Renal pelvis (tissue), 4 donors: Measurements from ENCODE around the gene TTLL8. TPM values are rescaled to one million over a fixed set of nuclear protein-coding genes. Genes with fewer than 3 reads are reported as not detected.

Experiments
- DNase-seq: peaks from one replicate; pipeline ENCODE4 v3.0.0-alpha.2; 2013
- polyA plus RNA-seq, 3 donors: library from polyadenylated mRNA; unstranded; fragments of 120-200 nt; gene quantifications; one replicate each; pipeline ENCODE4 v1.2.1, GENCODE V29; 2013; ENCODE audit not compliant: insufficient read length in 3 of 3

TTLL8 gene
- polyA plus RNA-seq, 3 donors, result not detected

GRCh38 chr22:50019316-50019715 is 38.8 kb downstream of the TTLL8 start:
- no peak for DNase-seq

- DNase-seq, result no peak
Observed at GRCh38 chr22:50018608-50019285, 39.4 kb downstream of the TTLL8 start.

GRCh38 chr22:50017701-50018224 is 40.3 kb downstream of the TTLL8 start:
- DNase-seq, result no peak

GRCh38 chr22:50016988-50017700 is 41.0 kb downstream of the TTLL8 start:
- DNase-seq, result no peak

- no peak for DNase-seq
Observed at GRCh38 chr22:50016308-50016987, 41.6 kb downstream of the TTLL8 start.

- no peak for DNase-seq
Observed at GRCh38 chr22:50015451-50016307, 42.4 kb downstream of the TTLL8 start.

GRCh38 chr22:50014655-50015401 is 43.3 kb downstream of the TTLL8 start:
- DNase-seq, result no peak

GRCh38 chr22:50014053-50014501 is 44.0 kb downstream of the TTLL8 start:
- DNase-seq, result no peak

GRCh38 chr22:50012211-50013181 is 45.6 kb downstream of the TTLL8 start, which contains the start of gene IL17REL:
Gene IL17REL (minus strand): TSS chr22:50012765. CDS start chr22:50012646, 119 bp downstream.
- DNase-seq, result no peak

GRCh38 chr22:50011447-50012210 is 46.5 kb downstream of the TTLL8 start:
- DNase-seq, result no peak

- DNase-seq, result no peak
Observed at GRCh38 chr22:50010676-50011446, 47.2 kb downstream of the TTLL8 start.

GRCh38 chr22:50009765-50010675 is 48.1 kb downstream of the TTLL8 start:
- no peak for DNase-seq

GRCh38 chr22:50009251-50009650 is 48.8 kb downstream of the TTLL8 start:
- no peak for DNase-seq

- DNase-seq, result no peak
Observed at GRCh38 chr22:50008151-50009040, 49.7 kb downstream of the TTLL8 start.

GRCh38 chr22:50007057-50007511 is 51.0 kb downstream of the TTLL8 start:
- DNase-seq, result no peak

GRCh38 chr22:50004918-50005317 is 53.2 kb downstream of the TTLL8 start:
- DNase-seq, result no peak
